ENCODE data around the gene DBH.
"Not testable (repeated sequence)": the region's sequence is repeated elsewhere in the genome, so short reads cannot be mapped to it uniquely, and the experiment has no call there.

DBH gene

GRCh38 chr9:133667759-133668450 lies 31.7 kb downstream of the DBH start:
- DNase-seq, result no peak

- no peak for DNase-seq
Measured at GRCh38 chr9:133669182-133669801, 33.1 kb downstream of the DBH start.

GRCh38 chr9:133670466-133670865 lies 34.3 kb downstream of the DBH start:
- DNase-seq, result no peak

GRCh38 chr9:133671371-133671770 lies 35.2 kb downstream of the DBH start:
- no peak for DNase-seq

DNA sequence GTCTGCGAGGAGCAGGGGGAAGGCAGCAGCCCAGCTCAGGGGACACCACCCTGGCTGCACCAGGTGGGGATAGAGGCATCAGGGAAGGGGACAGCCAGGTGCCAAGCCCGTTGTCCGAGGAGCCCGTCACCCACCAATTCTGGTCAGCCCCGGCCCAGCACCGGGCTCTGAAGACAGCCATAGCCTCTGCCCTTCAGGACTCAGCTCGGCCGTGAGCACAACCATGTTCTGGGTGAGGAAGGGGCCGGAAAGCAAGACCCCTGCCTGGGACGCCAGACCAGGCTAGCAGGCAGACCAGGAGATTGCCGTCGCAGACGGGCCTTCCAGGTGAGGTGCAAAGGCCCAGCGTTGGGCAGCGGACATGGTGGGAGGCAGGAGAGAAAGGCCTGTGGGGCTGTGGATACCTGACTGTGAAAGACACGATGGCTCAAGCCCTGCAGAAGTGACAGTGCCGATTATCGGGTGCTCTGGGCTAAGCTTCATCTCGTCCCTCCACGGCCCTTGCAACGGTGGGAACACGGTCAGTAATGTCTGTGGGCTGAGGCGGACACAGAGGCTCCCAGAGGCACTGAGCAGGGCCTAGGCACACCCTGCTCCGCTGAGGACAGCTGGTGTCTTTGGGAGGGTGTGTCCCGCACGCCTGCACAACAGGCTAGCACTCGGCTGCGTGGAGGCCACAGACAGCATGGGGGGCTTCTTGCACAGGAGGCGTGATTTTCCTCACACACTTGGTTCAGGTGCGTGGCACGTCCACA lies 36.5 kb downstream of the DBH start:
- no peak for DNase-seq

DNA sequence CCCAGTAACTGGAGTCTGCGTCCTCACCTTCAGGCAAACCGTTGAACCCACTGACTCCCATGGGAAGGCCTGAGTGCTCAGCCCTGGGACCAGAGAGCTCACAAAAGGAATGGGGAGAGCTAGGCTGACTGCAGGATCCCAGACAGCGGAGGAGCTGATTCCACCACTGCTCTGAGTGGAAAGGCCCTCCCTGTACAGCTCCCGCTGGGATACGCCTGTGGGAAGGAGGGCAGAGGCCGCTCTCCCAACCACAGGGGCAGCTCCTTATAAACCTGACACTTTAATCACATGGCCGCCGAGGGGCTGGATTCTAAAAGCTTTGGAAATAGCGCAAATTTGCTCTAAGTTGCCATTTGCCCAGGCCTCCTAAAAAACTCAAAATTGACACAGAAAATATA lies 37.1 kb downstream of the DBH start:
- DNase-seq, result no peak

DNA sequence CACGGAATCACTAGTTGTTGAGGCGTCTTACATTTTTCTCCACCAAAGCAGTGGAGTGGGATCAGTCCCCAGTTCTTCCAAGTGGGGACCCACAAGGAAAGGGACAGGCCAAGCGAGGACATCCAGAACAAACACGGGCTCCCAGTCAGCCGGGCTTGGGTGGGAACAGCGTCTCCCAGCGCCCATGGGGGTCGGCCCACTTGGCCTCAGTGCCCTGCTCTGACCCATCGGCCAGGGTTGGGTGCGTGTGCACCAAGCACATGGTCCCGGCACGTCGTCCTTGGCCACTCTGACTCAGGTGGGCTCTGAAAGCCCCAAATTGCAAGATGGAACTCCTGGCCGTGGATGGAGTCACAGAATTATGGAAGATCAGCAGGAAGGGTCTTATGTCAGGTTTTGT lies 37.9 kb downstream of the DBH start:
- DNase-seq, result no peak

GRCh38 chr9:133675796-133676195 lies 39.6 kb downstream of the DBH start:
- DNase-seq, result not testable (repeated sequence)

DNA sequence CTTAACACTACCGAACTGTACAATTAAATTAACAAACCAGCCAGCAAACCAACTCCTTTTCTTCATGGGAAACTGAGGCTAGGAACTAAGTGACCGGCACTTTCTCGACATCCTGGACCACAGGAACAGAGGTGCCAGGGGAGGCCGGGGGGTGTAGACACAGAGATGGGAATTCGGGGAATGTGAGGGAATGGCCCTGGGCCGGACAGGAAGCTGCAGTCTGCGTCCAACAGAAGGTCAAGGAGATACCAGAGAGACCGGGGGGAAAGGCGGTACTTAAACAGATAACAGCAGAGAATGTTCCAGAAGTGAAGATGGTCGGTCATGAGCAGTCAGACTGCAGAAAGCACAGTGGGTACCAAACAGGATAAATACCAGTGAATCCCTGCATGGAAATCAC lies 40.3 kb downstream of the DBH start:
- no peak for DNase-seq

- DNase-seq, result peak; percentile 70 to 74
Measured at GRCh38 chr9:133677126-133678010, 41.2 kb downstream of the DBH start.

DNA sequence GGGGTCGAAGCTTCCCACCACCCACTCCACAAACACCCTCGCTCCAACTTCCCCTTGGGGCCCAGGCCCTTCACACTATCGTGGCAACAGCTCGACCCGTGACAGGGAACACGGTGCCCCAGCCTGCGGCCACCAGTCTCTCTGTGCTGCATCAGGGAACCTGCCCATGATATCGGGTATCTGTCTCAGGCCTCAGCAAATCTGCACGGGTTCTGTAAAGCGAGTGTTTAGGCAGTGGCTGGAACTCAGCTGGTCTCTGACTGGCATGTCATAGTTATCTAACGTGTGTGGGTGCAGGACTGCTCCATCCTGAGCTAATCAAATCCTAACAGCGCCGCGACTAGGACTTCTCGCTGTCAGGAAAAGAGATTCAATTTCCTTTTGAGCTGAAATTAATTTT lies 42.9 kb downstream of the DBH start:
- no peak for DNase-seq

GRCh38 chr9:133679466-133680061 lies 43.4 kb downstream of the DBH start:
- DNase-seq, result no peak

GRCh38 chr9:133680250-133680975 lies 44.2 kb downstream of the DBH start:
- DNase-seq, result no peak

DNA sequence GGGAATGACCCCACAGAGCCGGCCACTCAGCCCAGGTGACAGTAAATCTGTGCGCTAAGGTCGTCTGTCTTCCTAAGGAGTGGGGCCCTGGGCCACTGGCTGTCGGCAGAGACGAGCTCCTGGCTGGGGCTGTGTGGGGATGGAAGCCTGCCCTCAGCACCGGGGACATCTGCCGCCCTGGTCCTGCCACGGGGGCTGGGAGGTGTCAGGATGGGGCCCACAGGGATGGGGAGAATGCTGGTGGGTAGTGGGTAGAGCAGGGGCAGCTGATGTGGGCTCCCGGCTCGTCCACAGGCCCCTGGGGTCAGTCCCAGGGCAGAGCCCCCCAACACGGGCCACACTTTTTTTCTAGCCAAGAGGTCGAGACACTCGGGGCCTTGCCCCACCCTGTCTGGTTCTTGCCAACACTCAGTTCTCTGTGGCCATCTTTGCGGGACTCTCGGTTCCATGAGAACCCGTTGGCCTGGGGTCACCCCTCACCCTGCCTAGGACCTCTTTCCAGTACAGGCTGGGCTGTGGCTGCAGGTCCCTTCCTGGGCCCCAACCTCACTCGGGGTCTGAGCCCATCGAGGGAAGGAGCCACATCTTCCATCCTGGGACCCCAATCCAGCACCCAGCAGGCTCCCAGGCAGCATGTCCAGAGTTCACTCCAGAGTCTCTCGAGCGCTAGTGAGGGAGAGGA lies 45.0 kb downstream of the DBH start:
- DNase-seq, result no peak

GRCh38 chr9:133681658-133682306 lies 45.6 kb downstream of the DBH start:
- no peak for DNase-seq

DNA sequence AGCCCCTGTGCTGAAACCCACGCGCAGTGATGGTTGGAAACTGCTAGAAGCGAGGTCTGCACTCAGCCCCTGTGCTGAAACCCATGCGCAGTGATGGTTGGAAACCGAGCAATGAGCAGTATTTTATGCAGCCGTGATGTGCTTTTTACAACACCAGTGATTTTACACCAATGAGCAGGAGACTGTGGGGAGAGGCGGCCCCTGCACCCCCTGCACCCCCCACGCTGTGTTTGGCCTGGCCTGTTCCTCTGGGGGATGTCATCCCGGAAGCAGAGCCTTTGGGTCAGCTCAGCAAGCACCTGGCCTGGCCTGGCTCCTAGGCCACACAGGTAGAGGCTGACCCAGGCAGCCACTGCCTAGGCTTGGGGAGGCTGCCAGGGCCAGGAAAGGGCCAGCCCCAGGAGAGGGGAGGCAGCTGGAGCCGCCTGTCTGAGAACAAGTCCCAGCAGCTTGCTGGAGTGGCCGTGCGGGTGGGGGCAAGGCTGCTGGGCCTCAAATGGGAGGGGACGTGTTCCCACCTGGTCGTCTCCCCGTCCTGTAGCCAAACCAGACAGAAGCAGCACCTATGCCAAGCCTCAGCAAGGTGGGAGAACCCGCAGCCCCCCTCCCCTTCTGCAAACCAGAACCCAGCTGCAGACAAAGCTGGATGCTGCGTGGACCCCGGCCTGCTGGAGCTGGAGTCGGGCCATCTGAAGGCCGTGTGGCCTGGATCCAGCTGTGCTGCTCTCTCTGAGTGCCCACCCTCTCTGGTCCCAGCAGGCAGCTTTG lies 46.8 kb downstream of the DBH start:
- no peak for DNase-seq

- DNase-seq, result peak; percentile 67 to 77
Measured at GRCh38 chr9:133683586-133684120, 47.5 kb downstream of the DBH start.

DNA sequence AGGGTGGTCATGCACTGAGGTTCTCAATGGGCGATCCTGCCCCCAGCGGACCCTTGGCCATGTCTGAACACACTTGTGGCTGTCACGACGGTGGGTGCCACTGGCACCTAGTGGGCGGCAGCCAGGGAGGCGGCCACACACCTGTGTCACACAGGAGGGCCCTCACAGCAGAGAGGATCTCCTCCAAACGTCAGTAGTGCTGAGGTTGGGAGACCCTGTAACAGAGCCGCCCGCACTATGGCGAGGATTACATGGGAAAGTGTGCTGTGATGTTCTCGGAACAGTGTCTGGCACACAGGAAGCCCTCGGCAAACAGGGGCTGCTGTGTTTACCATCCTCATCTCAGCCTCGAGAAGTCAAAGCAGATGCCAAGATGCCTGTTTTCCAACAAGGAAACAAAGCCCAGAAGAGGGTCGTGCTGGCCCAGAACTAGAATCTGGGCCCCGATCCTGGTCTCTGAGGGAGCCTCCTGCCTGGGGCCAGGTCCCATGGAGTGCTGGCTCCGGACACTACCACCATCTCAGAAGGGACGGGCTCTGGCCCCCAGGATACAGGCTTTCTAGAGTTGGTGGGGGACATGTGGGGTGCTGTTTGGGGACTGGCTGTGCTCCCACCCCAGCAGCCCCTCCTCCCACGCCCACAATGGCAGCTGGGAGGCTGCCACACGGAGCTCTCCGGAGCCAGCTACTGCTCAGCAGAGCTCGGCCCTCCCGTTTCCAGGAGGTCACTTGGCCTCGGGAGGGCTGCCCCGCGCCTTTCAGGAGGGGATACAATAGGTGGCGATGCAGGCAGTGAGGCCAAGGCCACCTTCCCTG lies 48.2 kb downstream of the DBH start:
- DNase-seq, result peak in 1 of 2 donors; percentile 16

GRCh38 chr9:133684936-133685361 lies 48.8 kb downstream of the DBH start:
- no peak for DNase-seq
